Liver (tissue), 9 donors: ENCODE data around the gene SVEP1. TPM values are rescaled to one million over a fixed set of nuclear protein-coding genes. Genes with fewer than 3 reads are reported as not detected.

ENCODE experiments used
- DNase-seq: peaks from one replicate; pipeline ENCODE4 v3.0.0-alpha.2; 2017; ENCODE audit warnings: low spot score
- H3K27ac ChIP-seq, 2 donors: one replicate each; pipeline ENCODE4 v1.7.0; 2013; ENCODE audit warnings: inconsistent platforms in 2 of 2, low read length in 2 of 2, control low read depth in 1 of 2, low read depth in 1 of 2, mild to moderate bottlenecking in 1 of 2
- H3K27me3 ChIP-seq, 4 donors: one replicate each; pipeline versions ENCODE4 v1.6.1 to v1.7.0; 2013; ENCODE audit warnings: low read length in 3 of 4, inconsistent platforms in 1 of 4, mild to moderate bottlenecking in 1 of 4, moderate library complexity in 1 of 4; ENCODE audit not compliant: control insufficient read depth in 4 of 4, insufficient read depth in 4 of 4
- H3K36me3 ChIP-seq, 4 donors: one replicate each; pipeline versions ENCODE4 v1.6.1 to v1.7.0; 2013; ENCODE audit warnings: low read length in 3 of 4, mild to moderate bottlenecking in 3 of 4, low read depth in 1 of 4, moderate library complexity in 1 of 4; ENCODE audit not compliant: control insufficient read depth in 4 of 4, insufficient read depth in 3 of 4
- H3K4me1 ChIP-seq, 4 donors: one replicate each; pipeline versions ENCODE4 v1.6.1 to v1.7.0; 2013; ENCODE audit warnings: low read length in 3 of 4, mild to moderate bottlenecking in 3 of 4, moderate library complexity in 1 of 4; ENCODE audit not compliant: control insufficient read depth in 4 of 4, insufficient read depth in 4 of 4
- H3K4me3 ChIP-seq, 3 donors: one replicate each; pipeline versions ENCODE4 v1.6.1 to v1.7.0; 2013; ENCODE audit warnings: low read length in 3 of 3, control low read depth in 1 of 3, low read depth in 1 of 3, mild to moderate bottlenecking in 1 of 3
- H3K9ac ChIP-seq, 2 donors: one replicate each; pipeline ENCODE4 v1.7.0; 2013; ENCODE audit warnings: low read length in 2 of 2, mild to moderate bottlenecking in 2 of 2, moderate library complexity in 2 of 2, control low read depth in 1 of 2, low read depth in 1 of 2
- H3K9me3 ChIP-seq, 4 donors: one replicate each; pipeline versions ENCODE4 v1.6.1 to v1.7.0; 2013; ENCODE audit warnings: low read length in 3 of 4; ENCODE audit not compliant: control insufficient read depth in 4 of 4
- ATF3 ChIP-seq: IDR thresholded peaks from 2 replicates; pipeline ENCODE4 v1.6.1; 2016; ENCODE audit warnings: antibody characterized with exemption
- CTCF ChIP-seq: fragments of 150-350 bp; IDR thresholded peaks from 2 replicates; pipeline ENCODE4 v1.5.1; 2017; ENCODE audit warnings: improper control_type of control experiment, low read depth, low read length; ENCODE audit not compliant: missing input control
- EGR1 ChIP-seq, 2 donors: IDR thresholded peaks; 2 replicates each; pipeline ENCODE4 v1.6.1; 2016 to 2018; ENCODE audit warnings: antibody characterized with exemption in 2 of 2, low read depth in 2 of 2
- FOXA1 ChIP-seq: IDR thresholded peaks from 2 replicates; pipeline ENCODE4 v1.6.1; 2016; ENCODE audit warnings: antibody characterized with exemption
- FOXA2 ChIP-seq: IDR thresholded peaks from 2 replicates; pipeline ENCODE4 v1.6.1; 2016; ENCODE audit warnings: antibody characterized with exemption
- GABPA ChIP-seq, 2 donors: IDR thresholded peaks in 1 of 2; conservative IDR thresholded peaks in 1 of 2; 2 replicates each; pipeline ENCODE4 v1.6.1; 2016; ENCODE audit warnings: antibody characterized with exemption in 2 of 2, mild to moderate bottlenecking in 1 of 2, moderate library complexity in 1 of 2
- HNF4A ChIP-seq, 2 donors: conservative IDR thresholded peaks; 2 replicates each; pipeline ENCODE4 v1.6.1; 2016; ENCODE audit warnings: antibody characterized with exemption in 2 of 2, mild to moderate bottlenecking in 2 of 2
- HNF4G ChIP-seq: IDR thresholded peaks from 2 replicates; pipeline ENCODE4 v1.6.1; 2016; ENCODE audit warnings: antibody characterized with exemption
- JUND ChIP-seq, 2 donors: IDR thresholded peaks; 2 replicates each; pipeline ENCODE4 v1.6.1; 2016; ENCODE audit warnings: antibody characterized with exemption in 2 of 2
- MAX ChIP-seq: IDR thresholded peaks from 2 replicates; pipeline ENCODE4 v1.6.1; 2016; ENCODE audit warnings: antibody characterized with exemption
- NR2F2 ChIP-seq: IDR thresholded peaks from 2 replicates; pipeline ENCODE4 v1.6.1; 2016; ENCODE audit warnings: antibody characterized with exemption
- RAD21 ChIP-seq, 2 donors: IDR thresholded peaks; 2 replicates each; pipeline ENCODE4 v1.6.1; 2016; ENCODE audit warnings: antibody characterized with exemption in 2 of 2, mild to moderate bottlenecking in 2 of 2
- REST ChIP-seq: IDR thresholded peaks from 2 replicates; pipeline ENCODE4 v1.6.1; 2016; ENCODE audit warnings: antibody characterized with exemption, mild to moderate bottlenecking
- RXRA ChIP-seq, 2 donors: IDR thresholded peaks; 2 replicates each; pipeline ENCODE4 v1.6.1; 2017 to 2018; ENCODE audit warnings: antibody characterized with exemption in 2 of 2, mild to moderate bottlenecking in 1 of 2
- SP1 ChIP-seq: IDR thresholded peaks from 2 replicates; pipeline ENCODE4 v1.6.1; 2018; ENCODE audit warnings: antibody characterized with exemption, mild to moderate bottlenecking
- TAF1 ChIP-seq: conservative IDR thresholded peaks from 2 replicates; pipeline ENCODE4 v1.6.1; 2016; ENCODE audit warnings: antibody characterized with exemption, mild to moderate bottlenecking
- YY1 ChIP-seq: IDR thresholded peaks from 2 replicates; pipeline ENCODE4 v1.6.1; 2016; ENCODE audit warnings: antibody characterized with exemption, mild to moderate bottlenecking
- ZBTB33 ChIP-seq: IDR thresholded peaks from 2 replicates; pipeline ENCODE4 v1.6.1; 2016; ENCODE audit warnings: antibody characterized with exemption
- WGBS: extraction: QIAGEN DNeasy Blood & Tissue Kit; methylation state at CpG from one replicate; pipeline ENCODE4 v1.1.7; 2013; 5-methylcytosine and 5-hydroxymethylcytosine counted together
- polyA plus RNA-seq, 2 donors: library from polyadenylated mRNA; stranded (reverse) in 1 of 2; unstranded in 1 of 2; fragments of 200-250 nt in 1 of 2; fragments of >200 nt in 1 of 2; fragmentation: Nextera tagmentation in 1 of 2; extraction: Ambion mirVana in 1 of 2; gene quantifications; one replicate each; pipeline versions ENCODE4 v1.2.1 to v1.2.3, GENCODE V29; 2013 to 2015
- total RNA-seq, 2 donors: library from RNA; depleted of rRNA; stranded (reverse); fragments of >200 nt; gene quantifications; one replicate each; pipeline ENCODE4 v1.2.3, GENCODE V29; 2014
- donor health status: healthy.
- donor health status: healthy.
- donor health status: healthy.
- donor health status: healthy.
- donor health status: healthy.

SVEP1 gene
- total and polyA plus RNA-seq, 4 donors = 0.58 to 7.5 (median 1.8) TPM

GRCh38 chr9:110440172-110440571 lies 139.4 kb downstream of the SVEP1 start (continued):
- TF ChIP-seq GABPA (IDR thresholded peaks at IDR 0.05 in 1 of 2, conservative IDR thresholded peaks at IDR 0.05 in 1 of 2) (no peak), HNF4G (no peak), ATF3 (no peak), NR2F2 (no peak), JUND (IDR thresholded peaks at IDR 0.05) (no peak)

GRCh38 chr9:110432253-110432652 lies 147.3 kb downstream of the SVEP1 start:
- H3K9ac ChIP-seq = no peak overlapping the region
- H3K27me3 ChIP-seq = no peaks in the 10 kb centered on the region
- H3K36me3 ChIP-seq = no peaks in the 10 kb centered on the region
- no peaks in the 10 kb centered on the region for H3K9me3 ChIP-seq
- no peak for DNase-seq
- H3K27ac ChIP-seq = no peak overlapping the region
- no peak overlapping the region for H3K4me3 ChIP-seq
- no peak for TF ChIP-seq FOXA1
- no peak for TF ChIP-seq RXRA (IDR thresholded peaks at IDR 0.05)
- no peak for TF ChIP-seq RAD21 (IDR thresholded peaks at IDR 0.05)
- TF ChIP-seq HNF4G = no peak
- peaks cover 0 to 2% (median 0%) of the 10 kb centered on the region in 4 donors for H3K4me1 ChIP-seq
- WGBS = 76% methylated on average over 3 of the region's 3 CpGs

- no peak for DNase-seq
- Histone ChIP-seq H3K9ac (no peak overlapping the region), H3K27me3 (no peaks in the 10 kb centered on the region), H3K9me3 (no peaks in the 10 kb centered on the region), H3K4me1 (peaks cover 0 to 2% (median 0%) of the 10 kb centered on the region in 4 donors), H3K27ac (no peak overlapping the region), H3K36me3 (no peaks in the 10 kb centered on the region), H3K4me3 (no peak overlapping the region)
- WGBS = 86% methylated on average over 1 of the region's 1 CpG
- TF ChIP-seq RAD21 (IDR thresholded peaks at IDR 0.05) (no peak), HNF4A (conservative IDR thresholded peaks at IDR 0.05) (no peak), YY1 (no peak), FOXA1 (no peak), HNF4G (no peak), CTCF (no peak), ATF3 (no peak), TAF1 (no peak), EGR1 (IDR thresholded peaks at IDR 0.05; ENCODE audit: low read depth in 2 of 2) (no peak), SP1 (no peak), MAX (no peak), FOXA2 (no peak), REST (no peak), NR2F2 (no peak), RXRA (IDR thresholded peaks at IDR 0.05) (no peak), ZBTB33 (no peak), JUND (IDR thresholded peaks at IDR 0.05) (no peak), GABPA (IDR thresholded peaks at IDR 0.05 in 1 of 2, conservative IDR thresholded peaks at IDR 0.05 in 1 of 2) (no peak)
Observed at GRCh38 chr9:110429453-110429852, 150.1 kb downstream of the SVEP1 start.
